GM12873 (cell line): Measurements from ENCODE around the gene GAP43.

Experiments used
- TF ChIP-seq, protein P1 (sequence below): IDR thresholded peaks from 2 replicates; pipeline ENCODE4 v1.5.1; 2012; ENCODE audit warnings: low read depth, mild to moderate bottlenecking, moderate library complexity, low read length, control low read depth; ENCODE audit not compliant: insufficient read depth; ENCODE audit errors: missing control alignments

Gene GAP43, protein sequence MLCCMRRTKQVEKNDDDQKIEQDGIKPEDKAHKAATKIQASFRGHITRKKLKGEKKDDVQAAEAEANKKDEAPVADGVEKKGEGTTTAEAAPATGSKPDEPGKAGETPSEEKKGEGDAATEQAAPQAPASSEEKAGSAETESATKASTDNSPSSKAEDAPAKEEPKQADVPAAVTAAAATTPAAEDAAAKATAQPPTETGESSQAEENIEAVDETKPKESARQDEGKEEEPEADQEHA

DNA sequence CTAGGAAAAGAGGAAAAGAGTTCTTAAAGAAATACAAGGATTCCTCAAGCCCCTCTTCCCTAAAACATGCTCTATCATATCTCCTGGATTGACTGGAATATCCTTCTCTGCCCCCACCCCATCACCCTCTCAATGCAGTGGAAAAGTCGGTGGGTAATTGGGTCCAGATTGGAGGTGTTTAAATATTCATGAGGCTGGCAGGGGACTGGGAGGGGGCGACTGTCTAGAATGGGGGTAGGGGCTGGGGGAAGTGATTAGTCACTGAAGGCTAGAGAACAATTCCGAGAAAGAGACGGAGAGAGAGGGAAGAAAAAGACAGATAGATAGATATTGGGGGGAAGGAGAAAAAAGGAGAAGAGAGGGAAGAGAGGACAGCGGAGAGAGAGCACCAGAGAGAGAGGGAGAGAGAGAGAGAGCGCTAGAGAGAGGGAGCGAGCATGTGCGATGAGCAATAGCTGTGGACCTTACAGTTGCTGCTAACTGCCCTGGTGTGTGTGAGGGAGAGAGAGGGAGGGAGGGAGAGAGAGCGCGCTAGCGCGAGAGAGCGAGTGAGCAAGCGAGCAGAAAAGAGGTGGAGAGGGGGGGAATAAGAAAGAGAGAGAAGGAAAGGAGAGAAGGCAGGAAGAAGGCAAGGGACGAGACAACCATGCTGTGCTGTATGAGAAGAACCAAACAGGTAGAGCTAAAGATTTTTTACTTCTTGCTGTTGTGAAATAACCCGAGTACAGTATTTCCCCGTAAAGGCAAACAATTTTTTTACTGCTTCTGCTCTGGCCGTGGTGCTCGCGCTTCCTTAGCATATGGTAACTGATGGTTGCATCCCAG, at the start of gene GAP43:
GAP43 (plus strand) TSS at position 467 of the 825 bp plus-strand sequence; CDS start at position 647, 180 bp downstream.
- TF ChIP-seq, protein P1, sequence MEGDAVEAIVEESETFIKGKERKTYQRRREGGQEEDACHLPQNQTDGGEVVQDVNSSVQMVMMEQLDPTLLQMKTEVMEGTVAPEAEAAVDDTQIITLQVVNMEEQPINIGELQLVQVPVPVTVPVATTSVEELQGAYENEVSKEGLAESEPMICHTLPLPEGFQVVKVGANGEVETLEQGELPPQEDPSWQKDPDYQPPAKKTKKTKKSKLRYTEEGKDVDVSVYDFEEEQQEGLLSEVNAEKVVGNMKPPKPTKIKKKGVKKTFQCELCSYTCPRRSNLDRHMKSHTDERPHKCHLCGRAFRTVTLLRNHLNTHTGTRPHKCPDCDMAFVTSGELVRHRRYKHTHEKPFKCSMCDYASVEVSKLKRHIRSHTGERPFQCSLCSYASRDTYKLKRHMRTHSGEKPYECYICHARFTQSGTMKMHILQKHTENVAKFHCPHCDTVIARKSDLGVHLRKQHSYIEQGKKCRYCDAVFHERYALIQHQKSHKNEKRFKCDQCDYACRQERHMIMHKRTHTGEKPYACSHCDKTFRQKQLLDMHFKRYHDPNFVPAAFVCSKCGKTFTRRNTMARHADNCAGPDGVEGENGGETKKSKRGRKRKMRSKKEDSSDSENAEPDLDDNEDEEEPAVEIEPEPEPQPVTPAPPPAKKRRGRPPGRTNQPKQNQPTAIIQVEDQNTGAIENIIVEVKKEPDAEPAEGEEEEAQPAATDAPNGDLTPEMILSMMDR: no peak

DNA sequence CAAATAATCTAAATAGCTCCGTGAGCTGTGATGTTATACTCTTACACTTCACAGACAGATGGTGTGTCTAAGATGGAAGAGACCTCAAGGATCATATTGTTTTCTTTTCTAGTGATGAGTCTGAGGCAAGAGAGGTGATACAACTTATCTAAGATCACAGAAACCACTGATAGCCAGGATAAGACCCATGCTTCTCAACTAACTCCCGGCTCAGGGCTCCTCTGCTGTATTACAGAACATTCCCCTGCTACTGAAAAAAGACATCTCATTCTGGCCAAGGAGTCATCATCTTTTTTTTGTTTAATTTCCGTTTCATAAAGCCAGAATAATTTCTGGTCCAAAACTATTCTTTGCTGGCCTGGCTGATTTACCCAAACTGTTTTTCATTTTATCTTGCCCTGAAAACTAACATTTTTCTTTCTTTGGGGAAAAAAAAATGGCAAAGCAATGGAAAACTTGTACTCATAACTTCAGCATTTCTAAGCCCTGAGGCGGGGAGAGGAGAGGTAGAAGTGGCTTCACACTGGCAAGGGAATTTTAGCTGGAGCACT, 46.9 kb upstream of the GAP43 start:
- TF ChIP-seq, protein P1: no peak

DNA sequence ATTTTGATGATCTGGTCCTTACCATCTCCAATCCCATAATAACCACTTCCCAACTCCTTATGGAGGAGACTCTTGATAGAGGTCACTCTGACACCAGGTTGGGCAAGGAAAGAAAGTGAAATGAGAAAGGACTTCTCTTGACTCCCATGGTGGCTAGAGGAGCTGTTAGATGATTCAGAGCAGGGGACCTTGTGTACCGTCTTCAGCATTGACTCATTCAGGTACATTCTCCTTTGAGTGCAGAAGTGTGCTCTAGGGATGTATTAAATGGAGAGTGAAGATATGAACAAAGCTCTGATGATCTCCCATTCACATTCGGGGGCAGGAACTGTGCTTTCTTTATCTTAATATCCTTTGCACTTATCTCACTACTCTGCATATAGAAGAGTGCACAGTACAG, 46.3 kb upstream of the GAP43 start:
- TF ChIP-seq, protein P1: no peak

- TF ChIP-seq, protein P1: no peak
These were observed 45.0 kb upstream of the GAP43 start for GRCh38 chr3:115578331-115578730.

GRCh38 chr3:115580566-115580965, 42.7 kb upstream of the GAP43 start:
- TF ChIP-seq, protein P1: no peak

GRCh38 chr3:115581362-115582135, 41.8 kb upstream of the GAP43 start:
- TF ChIP-seq, protein P1: no peak
